GM18907 (cell line): ENCODE results near the gene ZDHHC6.
"Not testable (repeated sequence)": the region's sequence is repeated elsewhere in the genome, so short reads cannot be mapped to it uniquely, and the experiment has no call there.

Experiments
- ATAC-seq: cut with Tn5 transposase; IDR thresholded peaks from one replicate; pipeline ENCODE4 v1.9.1; 2021; ENCODE audit warnings: mild to moderate bottlenecking, moderate library complexity; ENCODE audit not compliant: unreplicated experiment

Gene ZDHHC6

DNA sequence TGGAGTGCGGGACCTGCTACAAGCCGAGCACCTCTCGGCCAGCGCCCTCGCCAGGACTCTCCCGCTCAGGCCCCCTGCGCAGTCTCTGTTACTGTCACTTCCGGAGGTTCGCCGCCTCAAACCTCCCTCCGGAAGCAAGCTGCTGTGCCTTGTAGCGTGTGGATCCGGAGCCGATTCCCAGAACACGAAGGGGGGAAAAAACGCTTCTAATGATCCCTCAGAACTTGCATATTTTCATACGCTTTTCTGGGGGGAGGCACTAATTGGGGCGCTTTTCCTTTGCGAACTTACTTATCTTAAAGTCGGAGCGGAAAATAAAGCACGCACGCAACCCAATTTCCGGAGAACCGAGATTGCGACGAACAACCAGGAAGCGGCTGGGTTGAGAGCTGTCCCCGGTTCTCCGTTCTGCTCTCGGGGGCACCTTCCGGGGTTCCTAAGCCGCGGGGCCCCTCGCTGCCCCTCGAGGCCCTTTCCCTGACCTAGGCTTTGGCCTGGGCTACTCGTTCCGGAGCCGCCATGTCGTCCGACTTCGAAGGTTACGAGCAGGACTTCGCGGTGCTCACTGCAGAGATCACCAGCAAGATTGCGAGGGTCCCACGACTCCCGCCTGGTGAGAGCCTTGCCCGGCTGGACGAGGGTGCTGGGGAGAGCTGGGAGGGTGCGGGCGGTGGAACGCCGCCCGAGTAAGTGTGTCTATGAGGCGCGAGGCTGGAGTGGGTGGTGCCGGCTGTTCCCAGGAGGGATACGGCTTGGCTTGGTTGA, at the start of gene ZDHHC6, which contains the start of gene VTI1A:
Gene ZDHHC6, minus strand, starts transcription at position 60 of the 765 bp plus-strand sequence. CDS start 1,478 bp downstream, outside the sequence.
Gene VTI1A, plus strand, starts transcription at position 361 of the 765 bp plus-strand sequence. Its CDS starts 159 bp downstream, at position 520.
- peak; percentile 94 for ATAC-seq

GRCh38 chr10:112492736-112493135, 46.0 kb upstream of the ZDHHC6 start:
- ATAC-seq: no peak

DNA sequence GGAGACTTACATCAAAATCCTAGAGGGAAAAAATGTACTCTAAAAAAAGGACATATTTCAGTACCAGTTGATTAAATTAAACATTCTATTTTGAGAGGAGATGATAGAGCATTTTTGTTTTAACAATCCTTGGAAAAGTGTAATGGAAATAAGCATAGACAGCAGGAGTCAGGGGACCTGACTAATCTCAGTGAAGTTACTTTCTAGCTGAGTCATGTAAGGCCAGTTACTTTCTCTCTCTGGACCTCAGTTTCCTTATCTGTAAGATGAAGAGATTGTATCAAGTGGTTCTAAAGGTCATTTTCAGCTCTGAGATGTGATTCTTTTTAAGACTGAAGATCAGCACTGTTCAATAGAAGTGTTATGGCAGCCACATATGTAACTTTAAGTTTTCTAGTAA, 44.4 kb upstream of the ZDHHC6 start:
- no peak for ATAC-seq

GRCh38 chr10:112490545-112490944, 43.8 kb upstream of the ZDHHC6 start:
- ATAC-seq: no peak

DNA sequence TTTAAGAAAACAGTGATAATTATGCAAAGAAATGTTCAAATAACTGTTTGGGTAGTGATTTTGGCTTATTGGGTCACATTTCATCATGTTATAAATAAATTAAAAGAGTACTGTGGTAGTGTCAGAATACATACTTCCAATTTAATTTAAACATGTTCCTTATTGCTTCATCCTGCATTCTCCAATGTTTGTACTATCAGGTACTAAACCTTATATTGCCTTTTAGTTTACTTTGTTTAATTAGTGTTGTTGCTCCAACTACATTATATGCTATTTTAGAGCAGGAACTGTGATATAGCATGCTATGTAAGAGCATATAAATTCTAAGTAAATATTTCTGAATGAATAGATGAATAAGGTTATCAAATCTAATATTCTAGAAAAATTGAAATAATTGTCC, 41.2 kb upstream of the ZDHHC6 start:
- no peak for ATAC-seq

GRCh38 chr10:112484399-112484798, 37.7 kb upstream of the ZDHHC6 start:
- ATAC-seq: no peak

DNA sequence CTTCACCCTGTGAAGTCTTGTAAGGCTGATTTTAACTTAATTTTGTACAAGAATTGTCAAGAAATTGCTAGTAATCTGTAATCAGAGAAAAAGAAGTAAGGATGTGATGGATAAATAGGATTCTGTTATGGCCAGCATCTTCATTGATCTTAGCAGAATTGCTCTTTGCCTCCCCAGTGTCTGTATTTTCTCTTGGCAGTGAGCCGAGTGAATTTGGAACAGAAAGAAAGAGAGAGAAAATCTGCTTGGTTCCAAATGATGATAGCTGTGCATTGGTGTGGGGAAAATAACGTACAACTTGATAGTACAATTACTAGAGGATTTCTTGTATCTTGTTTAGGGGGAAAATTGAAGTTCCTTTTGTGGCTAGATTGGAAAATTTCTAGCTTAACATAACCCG, 34.9 kb upstream of the ZDHHC6 start:
- ATAC-seq: no peak

DNA sequence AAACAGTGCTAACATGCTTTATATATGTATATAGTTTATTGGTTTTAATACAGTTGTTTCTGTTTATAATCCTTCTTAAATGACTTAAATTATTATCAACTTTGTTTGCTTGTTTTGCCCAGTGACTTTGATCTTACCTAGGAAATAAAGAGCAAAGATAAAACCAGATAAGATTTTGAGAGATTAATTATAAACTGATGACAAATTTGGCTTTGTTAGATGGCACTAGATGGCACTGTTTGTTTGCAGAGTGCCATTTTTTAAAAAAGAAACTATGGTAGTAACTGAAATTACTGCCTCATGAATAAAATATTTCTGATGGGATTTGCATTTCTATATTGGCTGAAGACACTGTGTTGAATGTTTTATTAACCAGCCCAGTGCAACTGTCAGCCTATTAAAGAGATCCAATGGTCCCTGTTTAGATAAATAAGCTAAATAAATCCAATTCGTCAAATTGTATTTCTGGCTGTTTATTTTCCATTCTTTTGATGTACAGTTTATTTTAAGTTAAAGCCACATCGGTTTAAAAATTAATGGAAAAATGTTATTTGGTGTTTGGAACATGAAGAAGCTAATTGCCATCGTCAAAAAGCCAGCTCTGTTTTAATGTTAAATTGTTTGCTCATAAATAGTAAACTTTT, 29.0 kb upstream of the ZDHHC6 start:
- no peak for ATAC-seq

GRCh38 chr10:112471878-112472487, 25.3 kb upstream of the ZDHHC6 start:
- ATAC-seq: peak; percentile 68

GRCh38 chr10:112467541-112468075, 20.9 kb upstream of the ZDHHC6 start:
- no peak for ATAC-seq

GRCh38 chr10:112466802-112467201, 20.1 kb upstream of the ZDHHC6 start:
- no peak for ATAC-seq

- no peak for ATAC-seq
Observed at GRCh38 chr10:112465299-112465883, 18.7 kb upstream of the ZDHHC6 start.

GRCh38 chr10:112464074-112464473, 17.4 kb upstream of the ZDHHC6 start:
- ATAC-seq: not testable (repeated sequence)

DNA sequence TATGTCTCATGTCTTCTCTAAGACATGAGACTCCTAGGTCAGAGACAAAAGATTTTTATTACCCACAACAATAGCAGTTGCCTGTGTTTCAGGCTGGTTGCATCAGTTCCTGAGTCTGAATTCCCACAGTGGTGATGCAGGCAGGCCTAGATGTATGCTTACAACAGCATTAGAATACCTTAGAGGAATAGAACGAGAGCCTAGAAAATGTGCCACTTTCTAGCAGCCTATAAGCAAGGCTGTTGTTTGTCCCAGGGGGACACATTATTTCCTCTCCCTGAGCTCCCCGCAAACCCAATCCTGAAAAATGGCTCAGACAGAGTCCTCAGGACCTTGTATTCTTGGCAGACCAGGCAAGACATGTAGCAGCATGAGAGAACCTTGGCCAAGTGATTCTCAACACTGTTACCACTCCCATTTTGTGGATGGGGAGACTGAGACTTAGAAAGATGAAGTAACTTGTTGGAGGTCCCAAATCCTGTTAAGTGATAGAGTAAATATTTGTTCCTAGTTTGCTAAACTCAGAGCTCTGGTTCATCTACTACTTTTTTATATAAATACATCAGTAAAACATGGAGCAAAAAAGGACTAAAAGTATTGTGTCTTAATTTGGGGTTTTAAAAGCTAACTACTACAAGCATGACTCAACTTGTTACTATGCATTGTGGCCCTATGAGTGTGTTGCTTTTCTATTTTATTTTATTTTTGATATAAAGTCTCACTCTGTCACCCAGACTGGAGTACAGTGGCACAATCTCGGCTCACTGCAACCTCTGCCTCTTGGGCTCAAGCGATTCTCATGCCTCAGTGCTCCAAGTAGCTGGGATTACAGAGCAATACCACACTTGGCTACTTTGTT, 14.5 kb upstream of the ZDHHC6 start:
- no peak for ATAC-seq

- ATAC-seq: no peak
Observed at GRCh38 chr10:112460366-112460765, 13.7 kb upstream of the ZDHHC6 start.

DNA sequence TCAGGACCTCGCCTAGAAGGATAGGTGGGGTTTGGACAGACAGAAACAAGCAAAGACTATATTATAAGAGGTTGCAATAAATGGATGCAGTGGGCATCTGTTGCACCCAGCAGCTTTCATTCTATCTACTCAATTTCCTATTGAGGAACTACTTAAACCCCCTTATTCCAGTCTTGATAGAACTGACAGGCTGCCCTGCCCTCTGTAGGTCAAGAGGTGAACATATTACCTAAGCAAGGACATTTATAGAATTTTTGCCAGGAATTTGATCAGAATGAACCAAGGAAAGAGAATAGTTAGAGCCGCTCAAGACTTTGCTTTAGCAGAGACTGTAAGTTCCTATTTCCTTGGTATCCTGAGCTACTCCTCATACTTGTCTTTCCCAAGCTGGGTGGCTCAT, 9.8 kb upstream of the ZDHHC6 start:
- no peak for ATAC-seq

GRCh38 chr10:112454910-112455779, 8.4 kb upstream of the ZDHHC6 start:
- ATAC-seq: no peak

GRCh38 chr10:112448888-112449287, 2.2 kb upstream of the ZDHHC6 start:
- no peak for ATAC-seq

GRCh38 chr10:112447620-112447928, 860 bp upstream of the ZDHHC6 start:
- ATAC-seq: no peak
